Liver (tissue), 3 donors: ENCODE data around the gene COQ9.

Experiments
- ATF3 ChIP-seq: IDR thresholded peaks from 2 replicates; pipeline ENCODE4 v1.6.1; 2016; ENCODE audit warnings: antibody characterized with exemption
- CTCF ChIP-seq: fragments of 150-350 bp; IDR thresholded peaks from 2 replicates; pipeline ENCODE4 v1.5.1; 2017; ENCODE audit warnings: improper control_type of control experiment, low read depth, low read length; ENCODE audit not compliant: missing input control
- FOXA2 ChIP-seq: IDR thresholded peaks from 2 replicates; pipeline ENCODE4 v1.6.1; 2016; ENCODE audit warnings: antibody characterized with exemption
- HNF4A ChIP-seq, 2 donors: conservative IDR thresholded peaks; 2 replicates each; pipeline ENCODE4 v1.6.1; 2016; ENCODE audit warnings: antibody characterized with exemption in 2 of 2, mild to moderate bottlenecking in 2 of 2
- MAX ChIP-seq: IDR thresholded peaks from 2 replicates; pipeline ENCODE4 v1.6.1; 2016; ENCODE audit warnings: antibody characterized with exemption
- RXRA ChIP-seq, 2 donors: IDR thresholded peaks; 2 replicates each; pipeline ENCODE4 v1.6.1; 2017 to 2018; ENCODE audit warnings: antibody characterized with exemption in 2 of 2, mild to moderate bottlenecking in 1 of 2
- ZBTB33 ChIP-seq: IDR thresholded peaks from 2 replicates; pipeline ENCODE4 v1.6.1; 2016; ENCODE audit warnings: antibody characterized with exemption
- donor health status: healthy.
- donor health status: healthy.

GRCh38 chr16:57474671-57475661 is 27.7 kb downstream of the COQ9 start:
- TF ChIP-seq CTCF = no peak
- no peak for TF ChIP-seq ZBTB33
- no peak for TF ChIP-seq HNF4A (conservative IDR thresholded peaks at IDR 0.05)
- TF ChIP-seq ATF3 = no peak
- TF ChIP-seq FOXA2 = no peak
- TF ChIP-seq MAX = no peak
- TF ChIP-seq RXRA (IDR thresholded peaks at IDR 0.05) = no peak
